ENCODE results near the gene FHOD3.
"Not testable (repeated sequence)": the region's sequence is repeated elsewhere in the genome, so short reads cannot be mapped to it uniquely, and the experiment has no call there.

Gene FHOD3

DNA sequence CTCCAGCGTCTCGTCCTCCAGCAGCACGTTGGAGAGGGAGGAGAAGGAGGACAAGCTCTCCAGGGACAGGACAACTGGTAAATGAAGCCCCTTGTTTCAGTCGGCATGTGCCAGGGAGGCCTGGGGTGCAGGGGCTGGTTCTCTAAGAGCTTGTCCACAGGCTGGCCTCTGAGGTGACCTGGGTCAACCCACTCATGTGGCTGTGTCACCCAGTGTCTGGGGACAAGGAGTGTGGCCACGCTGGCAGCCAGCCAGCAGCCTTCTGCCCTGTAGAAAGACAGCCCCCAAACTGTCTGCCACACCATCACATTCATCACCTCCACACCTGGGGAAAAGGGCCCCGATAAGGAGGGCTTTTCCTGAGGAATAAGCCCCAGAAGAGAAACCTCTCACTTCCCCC is 411.8 kb downstream of the FHOD3 start:
- DNase-seq (ENCODE audit: low read depth) = no peak

DNA sequence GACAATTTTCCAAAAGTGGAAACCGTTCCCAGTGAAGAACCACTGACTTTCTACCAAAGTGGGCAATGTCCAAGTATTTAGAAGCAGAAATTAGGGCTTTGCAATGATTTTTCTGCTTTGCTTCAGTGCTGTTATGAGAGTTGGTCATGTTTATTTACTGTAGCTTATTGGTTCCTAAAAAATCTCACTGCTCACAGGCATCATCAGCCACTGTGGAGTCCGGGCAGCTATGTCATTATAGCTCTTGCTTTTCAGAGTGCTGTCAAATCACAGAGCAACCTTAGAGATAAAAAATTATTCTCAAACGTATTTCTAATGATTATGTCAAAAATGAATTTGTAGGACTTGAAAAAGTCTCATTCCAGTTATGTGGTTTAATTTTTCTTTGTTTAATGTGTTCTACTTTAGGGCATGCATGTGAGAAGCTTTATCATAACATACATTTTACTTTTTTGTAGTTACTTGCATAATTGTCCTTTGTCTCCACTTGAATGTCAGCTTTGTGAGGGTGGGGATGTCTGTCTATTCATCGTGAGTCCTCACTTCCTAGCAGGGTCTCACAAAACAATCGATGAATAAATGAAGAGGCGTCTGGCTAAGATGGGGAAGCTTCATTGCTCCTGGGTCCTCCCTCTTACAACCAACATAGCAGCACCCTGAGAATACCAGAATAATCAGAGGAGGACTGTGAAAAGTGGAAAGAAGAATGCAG is 413.7 kb downstream of the FHOD3 start:
- no peak for DNase-seq (ENCODE audit: low read depth)

DNA sequence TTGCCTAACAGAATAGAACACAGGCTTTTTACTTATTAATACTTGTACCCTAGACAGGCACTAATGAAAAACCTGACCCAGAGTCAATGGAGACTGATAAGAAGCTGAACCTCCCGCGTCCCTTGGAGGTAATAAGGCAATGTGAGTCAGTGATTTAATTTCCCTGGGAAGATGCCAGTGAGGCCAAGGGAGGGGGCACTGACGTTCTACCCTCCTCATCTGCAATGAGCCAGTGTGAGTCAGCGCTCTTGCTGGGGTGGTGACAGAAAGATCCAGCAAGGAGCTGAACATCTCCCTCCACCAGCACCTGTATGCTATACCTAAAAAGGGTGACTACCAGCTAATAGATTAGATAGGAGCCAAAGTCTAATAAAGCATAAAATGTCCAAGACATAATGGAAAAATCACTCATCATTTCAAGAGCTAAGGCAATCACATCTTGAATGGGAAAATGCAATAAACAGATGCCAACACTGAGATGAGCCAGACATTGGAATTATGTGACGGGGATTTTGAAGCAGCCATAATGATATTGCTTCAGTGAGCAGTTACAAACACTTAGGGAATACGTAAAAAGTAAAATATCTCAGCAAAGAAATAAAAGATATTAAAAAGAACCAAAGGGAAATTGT is 414.4 kb downstream of the FHOD3 start:
- DNase-seq (ENCODE audit: low read depth) = peak; percentile 93

DNA sequence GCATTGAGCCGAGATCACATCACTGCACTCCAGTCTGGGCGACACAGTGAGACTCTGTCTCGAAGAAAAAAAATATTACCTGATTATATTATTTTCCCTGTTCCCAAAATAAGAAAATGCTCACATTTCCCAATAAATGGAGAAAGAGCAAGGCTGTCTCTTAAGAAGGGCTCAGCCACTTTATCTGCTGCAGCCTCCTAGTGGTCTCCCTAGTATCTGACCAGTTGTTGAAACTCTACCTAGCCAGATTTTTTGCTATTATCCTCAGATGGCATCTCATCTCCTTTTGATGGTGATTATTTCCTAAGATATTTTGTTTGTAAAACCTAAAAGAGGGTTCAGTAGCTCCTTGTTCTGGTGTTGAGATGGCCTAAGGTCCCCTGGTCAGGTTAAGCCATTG is 417.0 kb downstream of the FHOD3 start:
- DNase-seq (ENCODE audit: low read depth) = no peak

DNA sequence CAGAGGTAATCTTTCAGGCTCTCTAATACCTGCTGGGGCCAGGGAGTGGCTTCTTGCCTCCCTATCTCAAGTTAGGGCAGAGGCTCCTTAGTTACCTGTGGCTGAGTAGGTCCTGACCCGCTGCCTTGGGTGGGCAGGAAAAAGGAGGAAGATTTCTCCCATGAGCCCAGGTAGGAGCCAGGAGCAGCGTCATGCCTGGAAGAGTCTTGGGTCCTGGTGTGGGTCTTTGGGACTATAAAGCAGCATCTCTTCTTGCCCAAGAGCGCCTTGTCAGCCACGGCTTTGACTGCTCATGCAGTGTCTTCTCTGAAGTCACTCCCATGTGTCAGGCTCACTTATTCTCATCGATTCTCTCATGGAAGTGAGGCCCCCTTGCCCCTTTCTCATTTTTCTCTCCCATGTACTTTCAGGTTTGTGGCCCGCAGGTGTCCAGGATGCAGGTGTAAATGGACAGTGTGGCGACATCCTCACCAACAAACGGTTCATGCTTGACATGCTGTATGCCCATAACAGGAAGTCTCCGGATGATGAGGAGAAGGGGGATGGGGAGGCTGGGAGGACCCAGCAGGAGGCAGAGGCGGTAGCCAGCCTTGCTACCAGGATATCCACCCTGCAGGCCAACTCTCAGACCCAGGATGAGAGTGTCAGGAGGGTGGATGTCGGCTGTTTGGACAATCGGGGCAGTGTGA is 420.1 kb downstream of the FHOD3 start:
- DNase-seq (ENCODE audit: low read depth) = no peak

DNA sequence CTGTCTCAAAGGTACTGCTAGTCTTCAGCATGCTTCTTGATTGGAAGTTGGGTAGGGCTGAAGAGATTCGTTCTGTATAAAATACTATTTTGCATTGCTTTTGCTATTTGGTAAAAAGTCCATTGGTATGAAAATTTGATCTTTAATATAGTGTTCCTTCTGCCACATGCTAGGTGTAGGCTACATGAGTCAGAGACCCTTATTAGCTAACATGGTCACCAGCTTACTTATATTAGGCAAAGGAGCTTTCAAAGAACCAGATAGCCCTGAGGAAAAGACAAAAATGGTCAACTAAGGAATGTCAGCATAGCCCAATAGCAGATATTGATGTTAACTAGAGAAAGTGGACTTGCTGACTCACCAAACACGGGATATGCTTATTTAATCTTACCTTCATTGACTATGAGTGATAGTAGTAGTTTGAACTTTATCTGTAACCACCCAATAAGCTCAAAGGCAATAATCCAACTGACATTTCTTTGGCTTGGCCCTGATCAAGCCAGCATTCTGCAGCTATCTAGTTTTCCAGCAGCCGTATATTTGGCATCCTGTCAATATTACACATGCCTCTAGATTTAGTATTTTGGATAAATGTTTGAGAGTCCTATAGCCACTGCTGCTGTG is 421.3 kb downstream of the FHOD3 start:
- peak; percentile 82 for DNase-seq (ENCODE audit: low read depth)

DNA sequence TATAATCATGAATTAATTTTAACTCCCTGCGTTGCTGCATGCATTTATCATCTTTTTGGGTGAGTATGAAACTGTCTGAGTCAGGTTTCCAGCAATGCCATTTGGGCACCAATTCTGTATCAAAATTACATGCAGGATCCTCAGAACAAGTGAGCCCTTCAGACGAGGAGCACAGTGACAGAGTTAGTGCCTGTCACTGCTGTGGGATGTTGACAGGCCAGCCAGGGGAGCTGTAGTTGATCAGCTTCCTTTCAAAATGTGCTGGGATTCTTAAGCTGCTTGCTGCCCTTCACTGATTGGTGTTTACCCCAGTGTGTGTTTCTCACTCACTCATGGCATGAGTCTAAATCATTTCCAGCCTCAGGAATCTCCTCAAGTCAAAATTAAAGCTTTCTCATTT is 422.1 kb downstream of the FHOD3 start:
- DNase-seq (ENCODE audit: low read depth) = no peak

DNA sequence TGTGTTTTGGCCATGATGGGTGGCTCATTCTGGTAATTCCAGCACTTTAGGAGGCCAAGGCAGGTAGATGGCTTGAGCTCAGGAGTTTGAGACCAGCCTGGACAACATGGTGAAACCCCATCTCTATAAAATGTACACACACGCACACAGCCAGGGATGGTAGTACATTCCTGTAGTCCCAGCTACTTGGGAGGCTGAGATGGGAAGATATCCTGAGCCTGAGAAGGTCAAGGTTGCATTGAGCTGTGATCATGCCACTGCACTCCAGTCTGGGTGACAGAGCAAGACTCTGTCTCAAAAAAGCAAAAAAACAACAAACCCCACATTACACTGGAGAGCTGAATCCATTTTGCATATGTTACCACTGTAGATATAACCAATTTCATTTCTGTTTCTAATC is 423.8 kb downstream of the FHOD3 start:
- not testable (repeated sequence) for DNase-seq (ENCODE audit: low read depth)

DNA sequence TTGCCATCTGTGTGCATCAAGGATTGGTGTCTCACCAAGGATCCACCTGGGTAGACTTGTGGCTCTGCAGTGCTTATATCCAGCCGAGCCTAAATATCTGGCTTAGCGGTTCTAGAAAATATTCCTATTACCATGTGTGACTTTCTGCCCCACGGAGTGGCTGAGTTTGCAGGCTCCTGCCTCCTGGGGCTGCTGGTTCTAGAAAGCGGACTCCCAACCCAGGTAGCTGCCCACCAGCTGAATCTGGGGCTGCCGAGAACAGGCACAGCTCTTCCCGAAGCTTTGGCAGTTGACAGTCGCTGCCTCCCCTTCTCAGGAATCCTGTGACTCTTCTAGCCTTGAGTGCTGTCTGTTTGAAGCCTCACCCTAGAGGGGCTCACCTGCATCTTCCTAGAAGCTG is 426.7 kb downstream of the FHOD3 start:
- DNase-seq (ENCODE audit: low read depth) = no peak

DNA sequence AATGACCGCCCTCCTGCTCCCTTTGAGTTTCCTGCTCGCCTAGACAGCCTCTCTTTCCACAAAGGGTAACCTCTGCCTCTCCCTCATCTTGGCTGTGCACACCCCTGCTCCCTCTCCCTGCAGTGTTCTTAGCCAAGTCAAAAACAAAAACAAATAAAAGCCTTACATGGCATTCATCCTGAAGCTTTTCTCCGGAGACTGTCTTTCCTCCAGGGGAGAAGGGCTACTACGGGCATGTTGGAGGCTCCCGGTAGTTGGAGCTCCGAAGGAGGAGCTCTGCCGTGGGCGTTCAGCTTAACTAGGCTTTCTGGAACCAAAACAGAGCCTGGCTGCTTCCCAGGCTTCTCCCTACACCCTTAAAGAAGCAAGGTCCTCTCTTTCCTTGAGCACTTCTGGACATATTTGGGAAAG is 427.1 kb downstream of the FHOD3 start:
- no peak for DNase-seq (ENCODE audit: low read depth)

DNA sequence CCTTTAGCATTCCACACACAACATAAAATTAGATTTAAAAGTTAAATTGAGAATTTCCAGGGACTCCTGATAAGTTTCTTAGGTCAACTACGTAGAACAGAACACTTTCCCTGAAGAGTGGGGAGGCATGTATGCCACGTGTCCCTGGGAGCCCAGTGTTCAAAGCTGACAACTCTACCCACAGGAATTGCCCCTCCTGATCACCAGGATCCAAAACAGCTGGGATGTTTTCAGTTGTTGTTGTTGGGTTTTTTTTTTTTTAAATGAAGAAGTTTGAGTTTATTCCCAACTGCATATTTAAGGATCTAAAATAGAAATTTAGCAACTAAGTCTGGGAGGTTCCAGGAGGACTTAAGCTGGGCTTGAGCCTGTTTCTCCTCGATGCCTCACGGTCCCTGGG is 430.8 kb downstream of the FHOD3 start:
- no peak for DNase-seq (ENCODE audit: low read depth)

DNA sequence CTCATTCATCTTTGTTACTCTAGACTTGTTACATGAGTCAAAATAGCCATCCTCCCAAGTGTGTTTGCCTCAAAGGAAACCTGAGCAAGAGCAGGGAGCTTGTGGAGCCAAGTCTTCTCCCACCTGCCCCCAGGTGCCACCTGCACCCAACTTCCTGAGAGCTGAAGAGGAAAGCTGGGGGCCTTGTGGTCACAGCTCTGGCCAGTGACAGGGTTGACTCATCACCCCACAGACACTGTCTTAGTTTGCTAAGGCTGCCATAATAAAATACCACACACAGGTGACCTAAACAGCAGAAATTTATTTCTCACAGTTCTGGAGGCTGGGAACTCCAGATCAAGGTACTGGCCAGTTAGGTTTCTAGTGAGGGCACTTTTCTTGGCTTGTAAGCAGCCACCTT is 431.7 kb downstream of the FHOD3 start:
- DNase-seq (ENCODE audit: low read depth) = no peak

DNA sequence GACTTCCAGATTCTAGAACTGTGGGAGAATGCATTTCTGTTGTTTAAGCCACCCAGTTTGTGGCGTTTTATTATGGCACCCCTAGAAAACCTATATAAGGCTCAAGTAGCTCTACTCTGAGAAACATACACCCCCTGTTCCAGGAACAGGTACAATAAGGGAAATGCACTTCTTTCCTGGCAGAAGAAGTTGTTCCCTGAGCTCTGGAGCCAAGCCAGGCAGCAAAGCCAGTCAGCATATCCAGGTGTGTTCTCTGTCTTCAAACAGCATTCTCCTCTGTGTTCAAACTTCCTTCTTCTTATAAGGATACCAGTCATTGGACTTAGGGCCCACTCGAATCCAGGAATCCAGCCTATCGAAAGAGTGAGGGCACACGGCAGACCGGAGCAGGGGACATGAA is 434.8 kb downstream of the FHOD3 start:
- DNase-seq (ENCODE audit: low read depth) = no peak

DNA sequence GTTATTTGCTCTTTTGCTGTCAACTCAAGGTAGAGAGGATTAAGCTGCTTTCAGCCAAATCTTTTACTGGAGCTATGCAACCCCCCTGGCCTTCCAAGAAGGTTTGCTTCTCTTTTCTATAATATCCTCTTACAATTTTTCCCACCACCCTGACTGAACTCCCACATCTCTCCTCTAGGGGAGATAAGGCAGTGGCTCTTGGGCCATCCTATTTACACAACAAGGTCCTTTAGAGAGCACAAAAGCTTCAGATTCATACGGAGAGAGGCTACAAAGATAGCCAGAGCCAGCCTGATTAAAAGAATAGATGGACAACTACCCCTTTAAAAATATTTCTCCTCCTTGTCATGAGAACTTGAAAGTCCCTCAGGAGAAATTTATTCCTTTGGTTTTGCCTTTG is 435.6 kb downstream of the FHOD3 start:
- DNase-seq (ENCODE audit: low read depth) = no peak

DNA sequence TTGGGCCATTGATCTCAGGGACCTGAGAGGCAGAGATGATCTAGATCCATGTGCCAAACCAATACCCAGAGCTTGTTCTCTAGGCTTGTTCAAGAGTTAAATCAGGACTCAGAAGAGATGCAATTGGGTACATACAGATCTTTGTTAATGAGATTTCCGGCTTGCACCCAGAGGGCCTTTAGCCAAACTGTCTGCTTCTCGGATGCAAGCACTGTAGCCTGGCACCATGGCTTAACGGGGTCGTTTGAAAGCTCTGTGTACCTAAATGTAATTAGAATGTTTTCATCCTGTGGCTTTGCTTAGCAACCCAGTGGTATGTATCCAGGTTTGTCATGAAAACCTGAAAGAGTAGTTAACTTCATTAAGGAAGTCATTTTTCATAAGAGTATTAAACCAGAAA is 437.1 kb downstream of the FHOD3 start:
- no peak for DNase-seq (ENCODE audit: low read depth)

DNA sequence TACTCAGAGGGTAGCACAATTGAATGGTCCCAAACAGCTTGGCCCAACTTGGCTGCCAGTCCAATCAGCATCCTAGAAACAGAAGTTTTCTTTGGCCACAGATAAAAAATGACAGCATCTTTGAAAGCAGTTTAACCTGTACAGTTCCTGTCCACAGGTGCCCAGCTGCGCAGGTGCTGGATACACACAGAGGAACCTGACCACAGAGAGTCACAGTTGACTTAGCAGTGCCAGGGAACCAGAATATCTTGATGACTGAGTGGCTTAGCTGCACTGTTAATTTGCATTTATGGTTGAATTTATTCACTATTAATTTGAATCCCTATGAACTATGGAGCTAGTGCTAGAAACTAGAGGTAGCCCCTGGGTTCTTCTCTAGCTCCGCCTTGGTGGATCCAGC is 437.6 kb downstream of the FHOD3 start:
- no peak for DNase-seq (ENCODE audit: low read depth)

DNA sequence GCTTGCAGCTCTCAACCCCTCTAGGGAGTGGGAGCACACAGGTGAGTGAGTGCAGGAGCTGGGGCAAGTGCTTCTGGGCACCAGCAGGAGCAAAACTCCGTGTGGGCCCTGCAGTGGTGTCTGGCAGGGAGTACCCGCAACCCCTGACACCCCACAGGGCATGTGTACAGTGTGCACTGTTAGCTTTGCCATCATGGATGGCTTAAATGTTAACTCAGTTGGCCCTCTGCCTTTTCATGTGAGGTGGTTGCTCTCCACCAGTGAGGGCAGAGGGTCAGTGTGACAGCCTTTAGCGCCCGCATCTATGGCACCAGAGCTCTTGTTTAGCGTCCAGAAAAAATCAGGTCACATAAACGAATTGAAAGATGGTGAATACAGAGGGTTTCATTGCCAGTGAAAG is 438.6 kb downstream of the FHOD3 start:
- no peak for DNase-seq (ENCODE audit: low read depth)

DNA sequence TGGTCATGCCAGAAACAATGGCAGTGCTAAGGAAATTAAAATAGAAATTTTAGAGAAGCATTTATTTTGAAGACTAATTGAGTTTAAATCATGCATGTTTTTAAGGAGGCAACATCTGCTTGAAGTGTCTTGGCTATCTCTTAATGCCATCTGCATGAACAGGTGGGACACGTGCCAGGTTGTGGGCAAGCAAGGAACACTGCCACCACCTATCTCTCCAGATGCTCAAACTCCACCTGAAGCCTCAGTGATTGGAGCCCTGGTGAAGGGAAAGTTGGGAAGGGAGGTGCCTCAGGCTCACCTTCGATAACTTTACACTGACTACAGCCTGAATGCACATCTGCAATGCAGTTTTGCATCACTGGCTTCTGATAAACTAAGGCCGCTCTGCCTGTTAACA is 439.8 kb downstream of the FHOD3 start:
- no peak for DNase-seq (ENCODE audit: low read depth)

DNA sequence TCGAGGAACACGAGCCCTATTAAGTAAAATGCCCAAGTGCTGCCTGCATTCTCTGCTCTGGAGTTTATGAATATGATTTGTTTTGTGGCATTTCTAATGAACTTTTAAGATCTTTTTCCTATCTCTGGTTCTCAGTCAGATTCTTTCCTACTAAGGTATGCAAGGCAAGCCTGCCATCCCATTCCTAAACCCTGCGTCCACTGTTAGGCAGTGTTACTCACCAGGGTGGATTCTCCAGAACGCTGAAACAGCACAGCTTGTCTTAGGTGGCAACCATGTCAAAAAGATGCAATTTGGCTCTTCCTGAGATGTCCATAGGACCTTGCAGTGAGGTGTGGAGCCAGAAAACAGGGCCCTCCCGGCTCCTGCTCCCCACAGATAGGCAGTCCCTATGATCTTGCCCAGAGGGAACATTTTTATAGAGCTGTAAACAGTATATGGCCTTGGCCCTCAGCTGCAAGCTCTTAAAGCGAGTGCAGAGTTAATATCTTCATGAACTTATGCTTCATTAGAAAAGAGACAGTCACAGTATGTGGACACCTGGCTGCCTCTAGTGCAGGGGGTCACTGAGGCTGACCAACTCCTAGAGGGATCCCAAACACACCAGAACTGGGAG is 446.9 kb downstream of the FHOD3 start:
- DNase-seq (ENCODE audit: low read depth) = peak; percentile 63

DNA sequence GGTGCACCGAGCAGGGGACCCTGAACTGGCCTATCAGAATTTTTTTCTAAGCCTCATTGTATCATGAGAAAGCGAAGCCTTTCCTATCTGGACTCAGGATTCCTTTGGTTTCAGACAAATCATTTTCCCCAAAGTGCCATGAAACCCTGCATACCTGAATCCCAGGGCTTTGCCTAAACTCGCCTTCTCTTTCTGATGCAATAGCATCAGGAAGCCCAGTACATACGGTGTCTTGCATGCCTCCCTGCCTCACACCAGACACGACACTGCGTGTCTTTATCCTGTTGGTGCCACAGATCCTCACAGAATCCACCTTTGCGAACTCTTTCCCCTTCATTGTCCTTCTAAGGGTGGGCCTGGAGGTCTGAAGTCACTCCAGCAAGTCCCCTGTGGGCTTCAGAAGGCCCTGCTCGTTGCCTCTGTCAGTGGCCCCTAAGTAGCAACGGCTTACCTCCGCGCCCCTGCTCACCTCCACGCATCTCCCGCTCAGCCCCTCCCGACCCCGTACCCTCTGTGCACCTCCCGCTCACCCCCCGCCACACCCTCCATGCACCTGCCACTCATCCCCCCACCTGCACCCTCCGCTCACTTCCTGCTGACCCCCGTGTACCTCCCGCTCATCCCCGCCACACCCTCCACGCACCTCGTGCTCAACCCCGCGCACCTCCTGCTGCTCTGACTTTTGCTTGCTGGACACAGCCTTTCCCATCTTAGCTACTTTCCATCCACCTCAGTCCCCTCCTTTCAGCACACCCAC is 447.9 kb downstream of the FHOD3 start:
- DNase-seq (ENCODE audit: low read depth) = no peak

DNA sequence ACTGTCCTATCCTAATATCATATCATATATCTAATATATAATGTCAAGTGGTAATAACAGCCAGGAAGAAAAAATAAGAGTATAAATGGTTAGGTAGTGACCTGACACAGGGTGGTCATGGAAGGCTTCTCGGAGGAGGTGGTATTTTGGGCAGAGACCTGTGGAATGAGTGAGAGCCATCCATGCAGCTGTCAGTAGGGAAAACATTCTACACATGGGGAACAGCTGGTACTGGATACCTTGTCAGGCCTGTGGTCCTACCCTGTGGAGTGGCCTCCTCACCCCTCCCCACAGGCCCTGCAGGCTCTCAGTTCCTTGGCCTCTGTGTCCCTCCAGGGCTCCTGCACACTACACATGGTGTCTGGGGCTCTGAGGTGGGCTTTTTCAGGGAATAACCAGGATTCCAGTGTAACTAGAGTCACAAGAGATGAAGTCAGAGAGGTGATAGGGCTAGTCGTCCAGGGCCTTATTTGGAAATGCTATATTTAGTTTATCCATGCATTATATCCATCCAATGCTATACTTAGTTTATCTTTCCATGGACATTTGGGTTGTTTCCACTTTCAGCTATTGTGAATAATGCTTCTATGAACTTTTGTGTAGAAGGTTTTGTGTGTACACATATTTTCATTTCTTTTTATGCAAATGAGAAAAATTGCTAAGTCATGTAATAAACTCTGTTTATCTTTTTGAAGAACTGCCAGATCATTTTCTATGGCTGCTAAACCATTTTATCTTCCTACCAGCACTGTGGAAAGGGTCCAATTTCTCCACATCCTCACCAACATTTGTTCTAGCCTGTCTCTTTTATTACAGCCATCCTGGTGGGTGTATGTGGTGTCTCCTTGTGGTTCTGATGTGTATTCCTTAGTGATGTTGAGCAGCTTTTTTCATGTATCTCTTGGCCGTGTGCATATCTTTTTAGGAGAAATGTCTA is 455.7 kb downstream of the FHOD3 start:
- DNase-seq (ENCODE audit: low read depth) = peak; percentile 86
